ENCODE measurements around the gene MAF.

Gene MAF

DNA sequence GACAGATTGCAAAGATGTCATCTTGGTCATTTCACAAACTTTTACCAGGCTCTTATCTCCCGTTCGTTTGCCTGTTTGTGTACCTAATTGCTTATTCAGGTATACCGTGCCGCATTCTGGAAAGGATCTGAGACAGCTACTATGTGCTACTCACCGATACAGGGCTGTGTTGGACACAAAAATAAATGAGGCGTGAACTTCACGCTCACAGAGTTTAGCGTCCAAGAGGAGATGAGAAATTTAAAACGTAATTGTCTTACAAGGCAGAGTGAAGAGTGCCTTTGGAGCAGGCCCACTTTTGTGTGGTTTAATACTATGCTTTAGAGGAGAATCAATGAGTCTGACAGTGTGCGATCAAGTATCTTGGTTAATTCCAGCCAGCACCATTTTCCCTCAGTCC is 26.7 kb downstream of the MAF start:
- TF ChIP-seq CTCF (conservative IDR thresholded peaks at IDR 0.05) (no peak), ZFX (IDR thresholded peaks at IDR 0.05) (no peak)
- no peak overlapping the region for H3K27ac ChIP-seq

DNA sequence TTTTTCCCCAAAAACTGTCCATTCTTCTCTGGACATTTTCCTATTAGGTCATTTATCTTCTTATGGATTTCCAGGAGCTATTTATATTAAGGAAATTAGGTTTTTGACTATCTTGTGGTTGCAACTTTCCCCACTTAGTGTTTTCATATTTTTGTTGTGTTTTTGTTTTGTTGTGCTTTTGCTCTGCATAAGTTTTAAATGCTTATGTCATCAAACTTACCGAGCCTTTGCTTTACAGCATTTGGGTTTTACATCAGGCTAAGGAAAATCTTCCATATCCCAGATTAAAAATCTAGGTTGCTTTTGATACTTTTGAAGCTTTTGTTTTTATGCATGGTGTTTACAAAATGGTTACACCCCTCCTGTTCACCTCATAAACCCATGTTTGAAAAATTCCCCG is 27.5 kb downstream of the MAF start:
- TF ChIP-seq ZFX (IDR thresholded peaks at IDR 0.05) (no peak), CTCF (conservative IDR thresholded peaks at IDR 0.05) (no peak)
- no peak overlapping the region for H3K27ac ChIP-seq

DNA sequence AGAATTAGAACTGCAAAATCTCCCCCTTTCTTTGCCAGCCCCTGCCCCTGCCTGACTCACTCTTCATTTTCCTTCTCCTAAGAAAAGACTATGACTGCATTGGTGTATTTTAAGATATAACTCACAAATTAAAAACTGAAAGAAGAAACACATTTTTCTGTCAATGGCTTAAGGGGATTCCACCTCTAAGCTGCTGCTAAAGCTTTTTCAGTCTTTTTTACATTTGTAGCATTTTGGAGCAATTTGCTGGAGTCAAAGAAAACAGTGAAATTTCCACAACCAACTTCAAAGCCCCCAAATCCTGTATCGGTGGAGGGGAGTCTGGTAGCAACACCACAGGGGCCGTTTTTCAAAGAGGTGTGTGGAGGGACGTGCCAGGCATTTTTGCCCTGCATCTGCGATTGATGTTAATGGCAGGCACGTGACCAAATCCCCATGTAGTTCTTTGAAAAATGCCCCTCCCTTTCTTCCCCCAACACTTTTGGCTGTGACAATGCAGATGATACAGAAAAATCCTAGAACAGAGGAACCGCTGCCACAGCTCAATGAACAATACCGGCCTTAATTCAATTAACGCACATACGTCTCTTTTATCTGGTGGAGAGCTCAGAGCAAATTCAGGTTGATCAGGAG is 28.5 kb downstream of the MAF start:
- H3K27ac ChIP-seq: no peak overlapping the region
- TF ChIP-seq ZFX (IDR thresholded peaks at IDR 0.05) (no peak), CTCF (conservative IDR thresholded peaks at IDR 0.05) (no peak)

DNA sequence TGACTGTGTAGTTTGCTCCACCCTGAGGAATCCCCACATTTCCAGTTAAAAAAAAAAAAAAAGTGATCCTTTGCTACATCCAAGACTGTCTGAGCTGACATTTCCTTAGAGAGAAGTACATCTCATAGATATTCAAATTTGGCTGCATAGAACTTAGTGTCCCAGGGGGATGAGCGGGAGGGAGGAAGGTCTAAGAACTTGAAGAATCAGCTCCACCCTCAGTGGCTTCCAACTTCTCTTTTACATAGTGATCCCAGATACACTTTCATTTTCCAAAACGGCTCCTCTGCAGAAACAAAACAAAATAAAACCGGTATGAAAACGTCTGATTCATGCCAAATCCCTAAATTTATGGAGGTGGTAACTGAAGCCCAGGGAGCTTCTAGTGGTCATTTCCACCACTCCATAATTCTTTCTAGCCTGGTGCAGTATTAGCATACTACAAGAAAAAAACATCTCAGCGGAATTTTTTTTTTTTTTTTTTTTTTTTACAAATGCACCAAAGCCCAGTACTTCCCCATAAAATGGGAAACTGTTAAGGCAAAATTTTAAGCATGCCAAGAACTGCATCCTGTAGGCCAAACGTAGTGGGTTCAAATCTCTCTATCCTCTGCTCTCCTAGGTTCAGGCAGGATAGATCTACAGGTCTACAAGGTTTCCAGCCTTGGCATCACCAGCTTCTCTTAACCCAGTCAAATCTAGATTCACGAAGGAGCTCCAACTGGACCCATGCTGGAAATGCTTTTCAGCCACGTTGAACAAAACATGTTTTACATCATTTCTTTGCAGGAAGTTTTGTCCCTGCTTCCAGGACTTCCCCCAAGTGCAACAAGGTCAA is 29.3 kb downstream of the MAF start:
- no peak overlapping the region for H3K27ac ChIP-seq
- TF ChIP-seq ZFX (IDR thresholded peaks at IDR 0.05): no peak
- no peak for TF ChIP-seq CTCF (conservative IDR thresholded peaks at IDR 0.05)

DNA sequence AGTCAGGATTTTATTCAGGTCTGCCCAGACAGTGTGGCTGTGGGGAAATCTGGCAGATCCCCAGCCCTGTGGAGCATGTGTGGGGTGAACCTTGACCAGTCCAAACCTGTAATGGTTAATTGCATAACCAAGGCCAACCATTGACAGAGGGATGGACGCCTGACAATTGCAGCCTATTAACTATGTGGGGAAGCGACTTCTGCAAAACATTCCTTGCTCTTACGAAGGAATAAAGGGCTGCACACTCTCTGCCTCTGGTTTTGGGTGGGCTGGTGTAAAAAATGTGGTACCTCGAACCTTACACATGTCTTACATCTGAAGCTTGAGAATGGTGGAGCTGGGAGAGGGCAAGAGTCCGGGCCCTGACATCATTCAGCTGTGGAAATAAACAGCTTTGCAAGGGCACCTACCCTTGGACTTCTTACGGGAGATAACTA is 35.8 kb downstream of the MAF start:
- H3K27ac ChIP-seq: no peak overlapping the region
- no peak for TF ChIP-seq ZFX (IDR thresholded peaks at IDR 0.05)
- no peak for TF ChIP-seq CTCF (conservative IDR thresholded peaks at IDR 0.05)

DNA sequence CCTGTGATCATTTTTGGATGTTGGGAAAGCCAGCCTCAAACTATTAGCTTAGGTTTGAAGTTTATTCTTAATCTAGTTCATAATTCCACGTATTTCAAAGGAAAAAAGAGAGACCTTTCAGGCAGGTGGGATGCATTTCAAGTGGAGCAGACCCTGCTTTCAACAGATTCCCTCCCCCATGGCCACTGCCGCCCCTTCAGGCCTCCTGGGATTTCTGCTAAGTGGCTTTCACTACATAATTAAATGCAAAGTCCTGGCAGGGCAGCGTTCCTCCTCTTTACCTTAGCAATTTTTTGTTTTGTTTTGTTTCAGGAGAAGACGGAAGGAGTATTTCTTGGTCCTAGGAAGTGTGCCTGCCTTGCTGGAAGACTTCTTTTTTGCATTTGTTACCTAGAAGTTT is 36.6 kb downstream of the MAF start:
- H3K27ac ChIP-seq: no peak overlapping the region
- TF ChIP-seq CTCF (conservative IDR thresholded peaks at IDR 0.05): no peak
- TF ChIP-seq ZFX (IDR thresholded peaks at IDR 0.05): no peak

GRCh38 chr16:79562166-79562823 is 38.2 kb downstream of the MAF start:
- H3K27ac ChIP-seq: no peak overlapping the region
- TF ChIP-seq ZFX (IDR thresholded peaks at IDR 0.05) (no peak), CTCF (conservative IDR thresholded peaks at IDR 0.05) (no peak)
